H1 (cell line): ENCODE data around the gene NR3C1. TPM values are rescaled to one million over a fixed set of nuclear protein-coding genes. Genes with fewer than 3 reads are reported as not detected.

Experiments used
- CTCF ChIA-PET: fragments of 300-600 bp; sonication (Branson Sonifier 250); formaldehyde crosslinking; loops from one replicate; lab custom pipeline; 2021; ENCODE audit not compliant: partially characterized antibody; lab: Charles Lee
- POLR2A ChIA-PET: fragments of 300-600 bp; sonication (Branson Sonifier 250); formaldehyde crosslinking; loops from one replicate; lab custom pipeline; 2021; ENCODE audit warnings: inconsistent platforms; ENCODE audit not compliant: partially characterized antibody; lab: Charles Lee
- DNase-seq, 2 experiments: peaks; one replicate each; pipeline versions ENCODE4 v3.0.0 to v3.0.0-alpha.2; 2010 to 2022; ENCODE audit warnings: low spot score in 2 of 2, low read depth in 1 of 2, mixed read lengths in 1 of 2
- FAIRE-seq: peaks from 2 replicates; lab custom pipeline; 2011; peaks lifted over from hg19 to GRCh38; lab: Jason Lieb, UNC
- H2AFZ ChIP-seq: 2 replicates; pipeline ENCODE4 v1.8.1; 2012; ENCODE audit warnings: low read length, inconsistent platforms
- H2AK5ac ChIP-seq: 2 replicates; pipeline ENCODE4 v1.6.1; 2013; ENCODE audit warnings: low read depth, low read length
- H2BK120ac ChIP-seq: replicated peaks from 2 replicates; pipeline ENCODE3; 2013; ENCODE audit warnings: low read depth, low read length, inconsistent platforms
- H2BK12ac ChIP-seq: 2 replicates; pipeline ENCODE4 v1.6.1; 2013; ENCODE audit warnings: low read depth, low read length
- H2BK15ac ChIP-seq: 2 replicates; pipeline ENCODE4 v1.6.1; 2013; ENCODE audit warnings: low read length
- H2BK20ac ChIP-seq: 2 replicates; pipeline ENCODE4 v1.6.1; 2013; ENCODE audit warnings: low read length
- H2BK5ac ChIP-seq: 2 replicates; pipeline ENCODE4 v1.6.1; 2013; ENCODE audit warnings: low read depth, low read length
- H3K14ac ChIP-seq: 2 replicates; pipeline ENCODE4 v1.6.1; 2013; ENCODE audit warnings: inconsistent platforms; ENCODE audit not compliant: insufficient read length
- H3K18ac ChIP-seq: 2 replicates; pipeline ENCODE4 v1.6.1; 2013; ENCODE audit warnings: low read length; ENCODE audit errors: extremely low read depth
- H3K23ac ChIP-seq: 2 replicates; pipeline ENCODE4 v1.6.1; 2013; ENCODE audit warnings: inconsistent platforms; ENCODE audit not compliant: insufficient read length
- H3K23me2 ChIP-seq: 2 replicates; pipeline ENCODE4 v1.6.1; 2013; ENCODE audit warnings: low read depth, low read length
- H3K27ac ChIP-seq: 2 replicates; pipeline ENCODE4 v1.6.1; 2011; ENCODE audit warnings: low read depth, low read length, inconsistent platforms
- H3K27me3 ChIP-seq, 4 experiments: replicated peaks in 1 of 4; 1 replicate in 1 of 4; 2 replicates in 3 of 4; pipeline versions ENCODE4 v1.6.1 to v1.8.1; 2011 to 2013; ENCODE audit warnings: low read length in 3 of 4, mild to moderate bottlenecking in 3 of 4, inconsistent platforms in 2 of 4, mixed read lengths in 2 of 4, moderate library complexity in 1 of 4; ENCODE audit not compliant: control insufficient read depth in 3 of 4, insufficient read depth in 3 of 4; ENCODE audit errors: extremely low read depth in 1 of 4
- H3K36me3 ChIP-seq, 4 experiments: 2 replicates each; pipeline versions ENCODE4 v1.6.1 to v1.8.1; 2011 to 2013; ENCODE audit warnings: mild to moderate bottlenecking in 4 of 4, low read length in 3 of 4, moderate library complexity in 2 of 4, control low read depth in 1 of 4, inconsistent platforms in 1 of 4; ENCODE audit not compliant: insufficient read depth in 4 of 4, control insufficient read depth in 2 of 4
- H3K4ac ChIP-seq: replicated peaks from 2 replicates; pipeline ENCODE3; 2013; ENCODE audit warnings: low read length, low read depth, mixed read lengths, inconsistent platforms; ENCODE audit not compliant: insufficient read length
- H3K4me1 ChIP-seq, 4 experiments: replicated peaks in 1 of 4; 1 replicate in 1 of 4; 2 replicates in 3 of 4; pipeline versions ENCODE4 v1.6.1 to v1.8.1; 2011 to 2013; ENCODE audit warnings: low read length in 3 of 4, inconsistent platforms in 2 of 4, mixed read lengths in 1 of 4; ENCODE audit not compliant: insufficient read depth in 4 of 4, control insufficient read depth in 3 of 4
- H3K4me2 ChIP-seq, 2 experiments: 2 replicates each; pipeline versions ENCODE4 v1.6.1 to v1.8.1; 2011 to 2013; ENCODE audit warnings: low read depth in 2 of 2, low read length in 2 of 2, control low read depth in 1 of 2, inconsistent platforms in 1 of 2, mild to moderate bottlenecking in 1 of 2; ENCODE audit not compliant: insufficient read depth in 1 of 2
- H3K4me3 ChIP-seq, 4 experiments: fragments of 200-600, 300-600 bp in 1 of 4; sonication (generic), shearing (Covaris generic), sonication (Bioruptor Twin) in 1 of 4; 2 replicates each; pipeline versions ENCODE4 v1.5.1 to v1.8.1; 2011 to 2016; ENCODE audit warnings: low read length in 4 of 4, low read depth in 3 of 4, control low read depth in 2 of 4, inconsistent platforms in 2 of 4, mild to moderate bottlenecking in 2 of 4, mixed read lengths in 1 of 4, moderate library complexity in 1 of 4; ENCODE audit not compliant: insufficient read depth in 2 of 4; ENCODE audit errors: extremely low read depth in 1 of 4
- H3K56ac ChIP-seq: replicated peaks from 2 replicates; pipeline ENCODE3; 2013; ENCODE audit warnings: low read depth, mild to moderate bottlenecking, mixed read lengths, low read length, inconsistent platforms; ENCODE audit not compliant: insufficient read length
- H3K79me1 ChIP-seq: 2 replicates; pipeline ENCODE4 v1.6.1; 2013; ENCODE audit warnings: low read depth, low read length, control low read depth
- H3K79me2 ChIP-seq, 2 experiments: 2 replicates each; pipeline versions ENCODE4 v1.6.1 to v1.8.1; 2012 to 2013; ENCODE audit warnings: low read length in 2 of 2, mild to moderate bottlenecking in 2 of 2, inconsistent platforms in 1 of 2; ENCODE audit not compliant: insufficient read depth in 2 of 2, control insufficient read depth in 1 of 2
- H3K9ac ChIP-seq, 4 experiments: replicated peaks in 1 of 4; 1 replicate in 1 of 4; 2 replicates in 3 of 4; pipeline versions ENCODE4 v1.6.1 to v1.8.1; 2011 to 2013; ENCODE audit warnings: low read depth in 3 of 4, low read length in 3 of 4, control low read depth in 2 of 4, mild to moderate bottlenecking in 2 of 4, moderate library complexity in 2 of 4, inconsistent platforms in 1 of 4; ENCODE audit errors: extremely low read depth in 1 of 4
- H3K9me3 ChIP-seq, 2 experiments: 2 replicates each; pipeline versions ENCODE4 v1.6.1 to v1.8.1; 2012 to 2013; ENCODE audit warnings: mild to moderate bottlenecking in 2 of 2, moderate library complexity in 2 of 2, control low read depth in 1 of 2, inconsistent platforms in 1 of 2, low read depth in 1 of 2, low read length in 1 of 2, mixed read lengths in 1 of 2; ENCODE audit not compliant: insufficient read depth in 2 of 2
- H4K20me1 ChIP-seq, 2 experiments: replicated peaks in 1 of 2; 2 replicates each; pipeline versions ENCODE3 to v1.8.1; 2011 to 2013; ENCODE audit warnings: inconsistent platforms in 2 of 2, low read length in 2 of 2, mild to moderate bottlenecking in 1 of 2; ENCODE audit not compliant: insufficient read depth in 2 of 2, control insufficient read depth in 1 of 2
- H4K5ac ChIP-seq: 2 replicates; pipeline ENCODE4 v1.6.1; 2013; ENCODE audit warnings: low read length, low read depth, mixed read lengths, inconsistent platforms; ENCODE audit not compliant: insufficient read length
- H4K8ac ChIP-seq: 2 replicates; pipeline ENCODE4 v1.8.0; 2013; ENCODE audit warnings: mild to moderate bottlenecking, moderate library complexity, low read length, inconsistent platforms; ENCODE audit not compliant: insufficient read depth; ENCODE audit errors: extremely low read depth
- H4K91ac ChIP-seq: replicated peaks from 2 replicates; pipeline ENCODE3; 2013; ENCODE audit warnings: low read length, mixed read lengths, inconsistent platforms; ENCODE audit not compliant: insufficient read length
- ASH2L ChIP-seq: fragments of 200-600, 300-600 bp; sonication (generic); IDR thresholded peaks from one replicate; pipeline ENCODE4 v1.7.1; 2017; ENCODE audit warnings: low read length
- BRCA1 ChIP-seq: IDR thresholded peaks from 2 replicates; pipeline ENCODE4 v1.6.1; 2012; ENCODE audit warnings: low read depth, low read length, improper control_type of control experiment
- KDM4A ChIP-seq: IDR thresholded peaks from one replicate; pipeline ENCODE4 v1.7.1; 2012; ENCODE audit warnings: low read depth, mild to moderate bottlenecking, moderate library complexity, low read length, inconsistent platforms; ENCODE audit not compliant: severe bottlenecking
- NANOG ChIP-seq: IDR thresholded peaks from 2 replicates; pipeline ENCODE4 v1.6.1; 2011; ENCODE audit warnings: low read length, low read depth, mild to moderate bottlenecking, inconsistent platforms; ENCODE audit not compliant: insufficient read depth, poor library complexity, severe bottlenecking
- SAP30 ChIP-seq: fragments of 300-600 bp; sonication (generic); IDR thresholded peaks from 2 replicates; pipeline ENCODE4 v1.7.1; 2012; ENCODE audit warnings: low read length, moderate library complexity, mild to moderate bottlenecking, inconsistent platforms; ENCODE audit not compliant: insufficient read depth, insufficient replicate concordance
- SIN3A ChIP-seq, 2 experiments: IDR thresholded peaks in 1 of 2; conservative IDR thresholded peaks in 1 of 2; 2 replicates each; pipeline ENCODE4 v1.6.1; 2011 to 2012; ENCODE audit warnings: low read length in 2 of 2, improper control_type of control experiment in 1 of 2, low read depth in 1 of 2, mild to moderate bottlenecking in 1 of 2
- SUZ12 ChIP-seq: fragments of 200-600 bp; sonication (generic); IDR thresholded peaks from 2 replicates; pipeline ENCODE4 v1.6.1; 2012; ENCODE audit warnings: mild to moderate bottlenecking, inconsistent platforms, low read length, moderate library complexity, mixed read lengths
- YY1 ChIP-seq: IDR thresholded peaks from 2 replicates; pipeline ENCODE4 v1.6.1; 2011; ENCODE audit warnings: low read depth, mild to moderate bottlenecking, low read length
- WGBS, 2 experiments: shearing (Covaris generic) in 1 of 2; methylation state at CpG; one replicate each; pipeline versions ENCODE4 v1.1.6 to v1.1.7; 2013 to 2015; ENCODE audit warnings: low lambda C conversion rate in 2 of 2, mixed read lengths in 2 of 2, inconsistent platforms in 1 of 2, low coverage in 1 of 2, missing lambda C conversion rate in 1 of 2; ENCODE audit not compliant: insufficient replicate concordance in 2 of 2, insufficient coverage in 1 of 2, insufficient read length in 1 of 2; ENCODE audit errors: extremely low coverage in 1 of 2, missing lambda C conversion rate in 1 of 2; 5-methylcytosine and 5-hydroxymethylcytosine counted together
- polyA plus RNA-seq, 7 experiments: library from polyadenylated mRNA; depleted of rRNA in 3 of 7; stranded (reverse) in 5 of 7; unstranded in 2 of 7; fragments of >200 nt in 5 of 7; fragments of 200-250 nt in 2 of 7; gene quantifications; 1 replicate in 5 of 7; 2 replicates in 1 of 7; 4 replicates in 1 of 7; pipeline versions ENCODE4 v1.2.1 to v1.2.3, GENCODE V29; 2011 to 2013; ENCODE audit warnings: missing spikeins in 2 of 7, mixed read lengths in 2 of 7
- total RNA-seq: library from RNA; stranded (reverse); fragmentation: NEBNext Ultra II Directional; extraction: Animal tissue kit (Norgen Biotek cat#: 25700); gene quantifications from 2 replicates; pipeline ENCODE4 v1.2.1, GENCODE V29; 2021

The NR3C1 gene
- total and polyA plus RNA-seq, 2 of the 8 experiments (the other 6 are each of a cell fraction or from before 2014, with no cell fraction given) = 1.7 to 5.4 TPM

DNA sequence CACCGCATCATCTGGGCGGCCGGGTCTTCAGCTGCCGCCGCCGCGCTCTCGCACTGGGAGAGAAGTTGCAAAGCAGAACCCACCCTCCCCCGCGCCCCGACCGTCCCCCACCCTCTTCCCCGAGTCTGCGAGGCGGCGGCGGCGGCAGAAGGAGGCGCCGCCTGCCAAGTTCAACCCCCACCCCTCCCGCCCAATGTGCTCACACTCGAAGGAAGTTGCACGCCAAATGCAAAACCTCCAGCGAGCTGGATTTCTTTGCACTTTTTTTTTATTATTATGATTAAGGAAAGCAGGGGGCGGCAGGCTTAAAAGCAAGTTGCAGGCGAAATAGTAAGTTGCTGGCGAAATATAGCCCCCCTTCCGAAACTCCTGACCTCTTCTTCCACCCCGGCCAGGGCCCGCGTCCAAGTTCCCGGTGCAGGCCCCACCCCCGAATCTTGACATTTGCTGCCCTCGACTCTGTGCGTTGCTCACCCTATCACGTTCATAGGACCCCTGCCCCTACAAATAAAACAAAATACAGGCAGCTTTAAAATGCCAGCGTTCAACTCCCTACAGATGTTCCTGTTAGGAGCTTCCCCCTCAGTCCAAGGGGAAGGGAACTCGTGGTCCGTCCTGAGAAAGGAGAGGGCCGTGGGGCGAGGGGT lies 1.1 kb upstream of the NR3C1 start:
- H2BK12ac ChIP-seq = no peak overlapping the region
- H2AK5ac ChIP-seq = no peak overlapping the region
- no peak overlapping the region for H4K91ac ChIP-seq
- peak overlapping the region; percentile 82; the same call in 1 of the 2 replicates for H2AFZ ChIP-seq
- H3K56ac ChIP-seq = no peak overlapping the region
- H3K4me1 ChIP-seq = peaks cover 0 to 11% (median 3%) of the 10 kb centered on the region in 4 experiments; a peak in 4 of 7 replicates
- POLR2A ChIA-PET = no interaction called here
- H3K23me2 ChIP-seq = peaks cover 14% of the 10 kb centered on the region
- no peak overlapping the region for H2BK5ac ChIP-seq
- no peaks in the 10 kb centered on the region for H3K79me2 ChIP-seq
- H3K4ac ChIP-seq = no peak overlapping the region
- H3K36me3 ChIP-seq = no peaks in the 10 kb centered on the region
- no peak overlapping the region for H4K5ac ChIP-seq
- no peak overlapping the region for H3K23ac ChIP-seq
- no peaks in the 10 kb centered on the region for H3K9me3 ChIP-seq
- no peaks in the 10 kb centered on the region for H4K20me1 ChIP-seq
- 0% methylated on average over 17 of the region's 41 CpGs; no CpG with 5 or more reads in 1 of the 2 experiments for WGBS, 2 experiments
- no peak overlapping the region; the same call in 1 of the 2 replicates for H4K8ac ChIP-seq
- no peak overlapping the region for H2BK120ac ChIP-seq
- no peak overlapping the region for H2BK15ac ChIP-seq
- no peaks in the 10 kb centered on the region for H3K79me1 ChIP-seq
- no peak overlapping the region for H3K27ac ChIP-seq
- H3K14ac ChIP-seq = no peak overlapping the region
- peak overlapping the region; percentile 19; the same call in 1 of the 2 replicates for H3K18ac ChIP-seq
- H2BK20ac ChIP-seq = no peak overlapping the region
- DNase-seq = peak in 1 of 2 experiments; percentile 70
- CTCF ChIA-PET = interaction anchor here (0.6 to 2.5 kb wide), 15 partner anchors 9 to 420 kb away, joined by 3 to 10 read pairs (median 3); no protein-coding TSS in a partner anchor
- H3K27me3 ChIP-seq = peaks cover 5 to 27% (median 12%) of the 10 kb centered on the region in 4 experiments; a peak in 6 of 7 replicates
- peak overlapping the region; percentile 86 to 98 for H3K4me2 ChIP-seq
- peak overlapping the region; percentile 76 to 81 (median 78) for H3K4me3 ChIP-seq
- TF ChIP-seq YY1 = no peak
- TF ChIP-seq SIN3A (conservative IDR thresholded peaks at IDR 0.05 in 1 of 2, IDR thresholded peaks at IDR 0.05 in 1 of 2; ENCODE audit: low read depth in 1 of 2, low read length in 2 of 2) = peak; percentile 29 to 36; a peak in 2 of 4 replicates
- TF ChIP-seq BRCA1 = no peak
- TF ChIP-seq KDM4A = peak; percentile 20
- TF ChIP-seq NANOG = no peak
- no peak for TF ChIP-seq SUZ12
- TF ChIP-seq SAP30 = peak; percentile 55
- no peak for TF ChIP-seq ASH2L
- TF ChIP-seq, all 59 proteins: peak for 3
- no peak for FAIRE-seq
- no peak overlapping the region; a peak in 2 of 7 replicates for H3K9ac ChIP-seq
